Small intestine (tissue), 7 donors: ENCODE data around the gene BRD3OS. TPM values are rescaled to one million over a fixed set of nuclear protein-coding genes. Genes with fewer than 3 reads are reported as not detected.

Source experiments
- DNase-seq, 2 donors: peaks; one replicate each; pipeline versions ENCODE4 v3.0.0 to v3.0.0-alpha.2; 2013
- FAIRE-seq: peaks from 2 replicates; lab custom pipeline; 2012; peaks lifted over from hg19 to GRCh38; lab: Jason Lieb, UNC
- H3K27ac ChIP-seq, 3 donors: one replicate each; pipeline ENCODE4 v1.5.1; 2013; ENCODE audit warnings: low read length in 2 of 3, mild to moderate bottlenecking in 2 of 3, control low read depth in 1 of 3, inconsistent platforms in 1 of 3, low read depth in 1 of 3, moderate library complexity in 1 of 3
- H3K27me3 ChIP-seq, 3 donors: one replicate each; pipeline ENCODE4 v1.6.1; 2013; ENCODE audit warnings: low read length in 3 of 3, inconsistent platforms in 1 of 3; ENCODE audit not compliant: control insufficient read depth in 3 of 3, insufficient read depth in 3 of 3
- H3K36me3 ChIP-seq, 3 donors: one replicate each; pipeline ENCODE4 v1.6.1; 2013; ENCODE audit warnings: low read length in 3 of 3, inconsistent platforms in 1 of 3, low read depth in 1 of 3, mild to moderate bottlenecking in 1 of 3, moderate library complexity in 1 of 3; ENCODE audit not compliant: control insufficient read depth in 3 of 3, insufficient read depth in 2 of 3
- H3K4me1 ChIP-seq, 3 donors: one replicate each; pipeline ENCODE4 v1.6.1; 2013; ENCODE audit warnings: low read length in 2 of 3, inconsistent platforms in 1 of 3, low read depth in 1 of 3, mild to moderate bottlenecking in 1 of 3, moderate library complexity in 1 of 3; ENCODE audit not compliant: control insufficient read depth in 3 of 3, insufficient read depth in 2 of 3
- H3K4me3 ChIP-seq, 3 donors: one replicate each; pipeline ENCODE4 v1.5.1; 2013; ENCODE audit warnings: low read length in 3 of 3, control low read depth in 1 of 3, inconsistent platforms in 1 of 3, low read depth in 1 of 3, mild to moderate bottlenecking in 1 of 3, moderate library complexity in 1 of 3
- H3K9me3 ChIP-seq, 2 donors: one replicate each; pipeline ENCODE4 v1.6.1; 2013; ENCODE audit warnings: low read depth in 1 of 2, low read length in 1 of 2; ENCODE audit not compliant: control insufficient read depth in 2 of 2, insufficient read depth in 1 of 2
- WGBS, 3 donors: extraction: QIAGEN DNeasy Blood & Tissue Kit; methylation state at CpG; one replicate each; pipeline ENCODE4 v1.1.7; 2013; 5-methylcytosine and 5-hydroxymethylcytosine counted together
- polyA plus RNA-seq, 4 donors: library from polyadenylated mRNA; stranded (reverse) in 3 of 4; unstranded in 1 of 4; fragments of 200-250 nt in 3 of 4; fragments of 120-200 nt in 1 of 4; gene quantifications; one replicate each; pipeline versions ENCODE4 v1.2.1 to v1.2.3, GENCODE V29; 2013
- donor health status: healthy with polysubstance abuse.
- donor health status: control.
- donor health status: control.
- donor health status: Bipolar disorder and iron deficiency.
- donor health status: healthy.

The BRD3OS gene
- polyA plus RNA-seq, 4 donors, result 2.0 to 7.6 (median 4.1) TPM

- WGBS, 3 donors, result 96 to 99% (median 96%) methylated on average over 43 to 53 of the region's 53 CpGs
- no peak overlapping the region for H3K27ac ChIP-seq
- DNase-seq (no peak), FAIRE-seq (no peak)
- peaks cover 1 to 96% (median 17%) of the 10 kb centered on the region in 3 donors for H3K36me3 ChIP-seq
- H3K27me3 ChIP-seq, result no peaks in the 10 kb centered on the region
- no peaks in the 10 kb centered on the region for H3K9me3 ChIP-seq
- H3K4me1 ChIP-seq, result peaks cover 0 to 25% (median 7%) of the 10 kb centered on the region in 3 donors
- H3K4me3 ChIP-seq, result no peak overlapping the region
Measured at GRCh38 chr9:134047868-134048581, 22.7 kb downstream of the BRD3OS start.

- Histone ChIP-seq H3K36me3 (peaks cover 1 to 96% (median 17%) of the 10 kb centered on the region in 3 donors), H3K27ac (no peak overlapping the region), H3K9me3 (no peaks in the 10 kb centered on the region), H3K4me3 (no peak overlapping the region), H3K4me1 (peaks cover 0 to 25% (median 7%) of the 10 kb centered on the region in 3 donors), H3K27me3 (no peaks in the 10 kb centered on the region)
- DNase-seq (no peak), FAIRE-seq (no peak)
- WGBS, 3 donors, result 93 to 96% (median 95%) methylated on average over 12 of the region's 12 CpGs
Measured at GRCh38 chr9:134048582-134048968, 23.3 kb downstream of the BRD3OS start.

GRCh38 chr9:134049236-134049635 lies 24.0 kb downstream of the BRD3OS start:
- H3K4me1 ChIP-seq, result peaks cover 0 to 25% (median 7%) of the 10 kb centered on the region in 3 donors
- FAIRE-seq, result no peak
- 49 to 67% (median 61%) methylated on average over 20 of the region's 20 CpGs for WGBS, 3 donors
- no peak for DNase-seq
- H3K27me3 ChIP-seq, result no peaks in the 10 kb centered on the region
- H3K27ac ChIP-seq, result no peak overlapping the region
- peaks cover 1 to 96% (median 17%) of the 10 kb centered on the region in 3 donors for H3K36me3 ChIP-seq
- no peaks in the 10 kb centered on the region for H3K9me3 ChIP-seq
- no peak overlapping the region for H3K4me3 ChIP-seq

GRCh38 chr9:134049772-134050588 lies 24.7 kb downstream of the BRD3OS start:
- no peaks in the 10 kb centered on the region for H3K27me3 ChIP-seq
- WGBS, 3 donors, result 62 to 79% (median 74%) methylated on average over 27 to 28 of the region's 28 CpGs
- FAIRE-seq (no peak), DNase-seq (peak; percentile 69 to 81)
- H3K4me1 ChIP-seq, result peaks cover 0 to 25% (median 7%) of the 10 kb centered on the region in 3 donors
- no peak overlapping the region for H3K27ac ChIP-seq
- H3K4me3 ChIP-seq, result no peak overlapping the region
- H3K9me3 ChIP-seq, result no peaks in the 10 kb centered on the region
- peaks cover 1 to 97% (median 17%) of the 10 kb centered on the region in 3 donors for H3K36me3 ChIP-seq

- WGBS, 3 donors, result 82 to 87% (median 85%) methylated on average over 14 of the region's 14 CpGs
- DNase-seq, result peak in 1 of 2 donors; percentile 16
- Histone ChIP-seq H3K4me3 (no peak overlapping the region), H3K4me1 (peaks cover 0 to 31% (median 7%) of the 10 kb centered on the region in 3 donors), H3K27ac (peak overlapping the region in 1 of 3 donors; percentile 38), H3K9me3 (no peaks in the 10 kb centered on the region), H3K27me3 (no peaks in the 10 kb centered on the region), H3K36me3 (peaks cover 1 to 96% (median 14%) of the 10 kb centered on the region in 3 donors)
- no peak for FAIRE-seq
Measured at GRCh38 chr9:134050726-134051125, 25.4 kb downstream of the BRD3OS start.

- no peak overlapping the region for H3K4me3 ChIP-seq
- no peaks in the 10 kb centered on the region for H3K9me3 ChIP-seq
- DNase-seq (peak; percentile 42 to 76), FAIRE-seq (no peak)
- peaks cover 0 to 37% (median 11%) of the 10 kb centered on the region in 3 donors for H3K4me1 ChIP-seq
- H3K36me3 ChIP-seq, result peaks cover 1 to 94% (median 10%) of the 10 kb centered on the region in 3 donors
- H3K27ac ChIP-seq, result peak overlapping the region in 1 of 3 donors; percentile 38
- no peaks in the 10 kb centered on the region for H3K27me3 ChIP-seq
- WGBS, 3 donors, result 41 to 68% (median 51%) methylated on average over 16 of the region's 16 CpGs
Measured at GRCh38 chr9:134051319-134051718, 26.0 kb downstream of the BRD3OS start.

GRCh38 chr9:134052491-134052890 lies 27.2 kb downstream of the BRD3OS start:
- no peak for FAIRE-seq

GRCh38 chr9:134052941-134053340 lies 27.7 kb downstream of the BRD3OS start:
- no peak for DNase-seq
- WGBS, 3 donors, result 91 to 94% (median 94%) methylated on average over 16 of the region's 16 CpGs

More at GRCh38 chr9:134052491-134052890, 27.2 kb downstream of the BRD3OS start:
- no peaks in the 10 kb centered on the region for H3K27me3 ChIP-seq
- peaks cover 0 to 48% (median 11%) of the 10 kb centered on the region in 3 donors for H3K4me1 ChIP-seq
- H3K9me3 ChIP-seq, result no peaks in the 10 kb centered on the region
- peaks cover 1 to 93% (median 4%) of the 10 kb centered on the region in 3 donors for H3K36me3 ChIP-seq
- no peak overlapping the region for H3K27ac ChIP-seq
- no peak overlapping the region for H3K4me3 ChIP-seq
- no peak for DNase-seq
- 87 to 94% (median 89%) methylated on average over 3 of the region's 3 CpGs for WGBS, 3 donors

More at GRCh38 chr9:134052941-134053340, 27.7 kb downstream of the BRD3OS start:
- H3K36me3 ChIP-seq, result peaks cover 1 to 93% (median 4%) of the 10 kb centered on the region in 3 donors
- H3K27ac ChIP-seq, result no peak overlapping the region
- no peak overlapping the region for H3K4me3 ChIP-seq
- H3K27me3 ChIP-seq, result no peaks in the 10 kb centered on the region
- H3K9me3 ChIP-seq, result no peaks in the 10 kb centered on the region
- FAIRE-seq, result no peak
- peaks cover 0 to 53% (median 11%) of the 10 kb centered on the region in 3 donors for H3K4me1 ChIP-seq
